ELF-1 (cell line): ENCODE measurements around the gene MAML3.

Experiments
- DNase-seq: peaks from one replicate; pipeline ENCODE4 v3.0.0-alpha.2; 2016; ENCODE audit warnings: low read depth, low spot score

Gene MAML3

GRCh38 chr4:140047017-140047640, 106.9 kb downstream of the MAML3 start:
- peak; percentile 36 for DNase-seq

GRCh38 chr4:140046543-140046942, 107.4 kb downstream of the MAML3 start:
- DNase-seq: peak; percentile 17

GRCh38 chr4:140046016-140046415, 108.0 kb downstream of the MAML3 start:
- no peak for DNase-seq

GRCh38 chr4:140044337-140044902, 109.6 kb downstream of the MAML3 start:
- DNase-seq: no peak

- no peak for DNase-seq
Observed at GRCh38 chr4:140042634-140043033, 111.3 kb downstream of the MAML3 start.

GRCh38 chr4:140038031-140038533, 115.9 kb downstream of the MAML3 start:
- DNase-seq: no peak

- DNase-seq: no peak
Observed at GRCh38 chr4:140037353-140038030, 116.5 kb downstream of the MAML3 start.

- DNase-seq: no peak
Observed at GRCh38 chr4:140031706-140032105, 122.3 kb downstream of the MAML3 start.

GRCh38 chr4:140031061-140031460, 122.9 kb downstream of the MAML3 start:
- DNase-seq: no peak

GRCh38 chr4:140028676-140029517, 125.1 kb downstream of the MAML3 start:
- DNase-seq: no peak

GRCh38 chr4:140028101-140028500, 125.9 kb downstream of the MAML3 start:
- DNase-seq: no peak

GRCh38 chr4:140027101-140027500, 126.9 kb downstream of the MAML3 start:
- no peak for DNase-seq

- no peak for DNase-seq
Observed at GRCh38 chr4:140025470-140025869, 128.5 kb downstream of the MAML3 start.

- DNase-seq: no peak
Observed at GRCh38 chr4:140020457-140021361, 133.3 kb downstream of the MAML3 start.

GRCh38 chr4:140019619-140020347, 134.2 kb downstream of the MAML3 start:
- DNase-seq: no peak

- no peak for DNase-seq
Observed at GRCh38 chr4:140018931-140019618, 134.9 kb downstream of the MAML3 start.

GRCh38 chr4:140014284-140014683, 139.7 kb downstream of the MAML3 start:
- no peak for DNase-seq

GRCh38 chr4:140012688-140013486, 141.1 kb downstream of the MAML3 start:
- DNase-seq: peak; percentile 60

- DNase-seq: no peak
Observed at GRCh38 chr4:140005699-140006098, 148.3 kb downstream of the MAML3 start.
